ENCODE results near the gene FZD2.
"Not testable (repeated sequence)": the region's sequence is repeated elsewhere in the genome, so short reads cannot be mapped to it uniquely, and the experiment has no call there.

DNA sequence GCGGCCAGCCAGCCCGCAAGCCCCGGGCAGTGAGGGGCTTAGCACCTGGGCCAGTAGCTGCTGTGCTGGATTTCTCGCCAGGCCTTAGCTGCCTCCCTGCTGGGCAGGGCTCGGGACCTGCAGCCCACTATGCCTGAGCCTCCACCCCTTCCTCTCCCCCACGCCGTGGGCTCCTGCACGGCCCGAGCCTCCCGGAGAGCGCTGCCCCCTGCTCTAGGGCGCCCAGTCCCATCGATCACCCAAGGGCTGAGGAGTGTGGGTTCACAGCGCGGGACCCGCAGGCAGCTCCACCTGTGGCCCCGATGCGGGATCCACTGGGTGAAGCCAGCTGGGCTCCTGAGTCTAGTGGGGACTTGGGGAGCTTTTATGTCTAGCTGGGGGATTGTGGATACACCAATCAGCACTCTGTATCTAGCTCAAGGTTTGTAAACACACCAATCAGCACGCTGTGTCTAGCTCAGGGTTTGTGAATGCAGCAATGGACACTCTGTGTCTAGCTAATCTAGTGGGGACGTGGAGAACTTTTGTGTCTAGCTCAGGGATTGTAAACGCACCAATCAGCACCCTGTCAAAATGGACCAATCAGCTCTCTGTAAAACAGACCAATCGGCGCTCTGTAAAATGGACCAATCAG lies 11.1 kb downstream of the FZD2 start:
- not testable (repeated sequence) for TF ChIP-seq EZH2phosphoT487 (IDR thresholded peaks at IDR 0.05; ENCODE audit: borderline replicate concordance, low read length)
- TF ChIP-seq, protein P1, sequence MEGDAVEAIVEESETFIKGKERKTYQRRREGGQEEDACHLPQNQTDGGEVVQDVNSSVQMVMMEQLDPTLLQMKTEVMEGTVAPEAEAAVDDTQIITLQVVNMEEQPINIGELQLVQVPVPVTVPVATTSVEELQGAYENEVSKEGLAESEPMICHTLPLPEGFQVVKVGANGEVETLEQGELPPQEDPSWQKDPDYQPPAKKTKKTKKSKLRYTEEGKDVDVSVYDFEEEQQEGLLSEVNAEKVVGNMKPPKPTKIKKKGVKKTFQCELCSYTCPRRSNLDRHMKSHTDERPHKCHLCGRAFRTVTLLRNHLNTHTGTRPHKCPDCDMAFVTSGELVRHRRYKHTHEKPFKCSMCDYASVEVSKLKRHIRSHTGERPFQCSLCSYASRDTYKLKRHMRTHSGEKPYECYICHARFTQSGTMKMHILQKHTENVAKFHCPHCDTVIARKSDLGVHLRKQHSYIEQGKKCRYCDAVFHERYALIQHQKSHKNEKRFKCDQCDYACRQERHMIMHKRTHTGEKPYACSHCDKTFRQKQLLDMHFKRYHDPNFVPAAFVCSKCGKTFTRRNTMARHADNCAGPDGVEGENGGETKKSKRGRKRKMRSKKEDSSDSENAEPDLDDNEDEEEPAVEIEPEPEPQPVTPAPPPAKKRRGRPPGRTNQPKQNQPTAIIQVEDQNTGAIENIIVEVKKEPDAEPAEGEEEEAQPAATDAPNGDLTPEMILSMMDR (IDR thresholded peaks at IDR 0.05; ENCODE audit: low read depth, low read length, poor library complexity, severe bottlenecking) = not testable (repeated sequence)
